IMR-90 (cell line): Measurements from ENCODE around the gene EPN1.

Source experiments
- MAFK ChIP-seq: IDR thresholded peaks from 2 replicates; pipeline ENCODE4 v1.6.1; 2012; ENCODE audit warnings: low read depth, low read length, improper control_type of control experiment
- MAZ ChIP-seq: IDR thresholded peaks from 2 replicates; pipeline ENCODE4 v1.6.1; 2012; ENCODE audit warnings: low read depth, mild to moderate bottlenecking, low read length, improper control_type of control experiment, moderate library complexity, borderline replicate concordance
- POLR2A ChIP-seq: IDR thresholded peaks from 2 replicates; pipeline ENCODE4 v1.6.1; 2012; ENCODE audit warnings: mild to moderate bottlenecking, low read depth, low read length
- RFX5 ChIP-seq: IDR thresholded peaks from 2 replicates; pipeline ENCODE4 v1.8.0; 2012; ENCODE audit warnings: low read depth, mild to moderate bottlenecking, low read length, moderate library complexity
- TF ChIP-seq, protein P1 (sequence below): conservative IDR thresholded peaks from 2 replicates; pipeline ENCODE4 v1.5.1; 2012; ENCODE audit warnings: mild to moderate bottlenecking, low read depth, low read length, improper control_type of control experiment

DNA sequence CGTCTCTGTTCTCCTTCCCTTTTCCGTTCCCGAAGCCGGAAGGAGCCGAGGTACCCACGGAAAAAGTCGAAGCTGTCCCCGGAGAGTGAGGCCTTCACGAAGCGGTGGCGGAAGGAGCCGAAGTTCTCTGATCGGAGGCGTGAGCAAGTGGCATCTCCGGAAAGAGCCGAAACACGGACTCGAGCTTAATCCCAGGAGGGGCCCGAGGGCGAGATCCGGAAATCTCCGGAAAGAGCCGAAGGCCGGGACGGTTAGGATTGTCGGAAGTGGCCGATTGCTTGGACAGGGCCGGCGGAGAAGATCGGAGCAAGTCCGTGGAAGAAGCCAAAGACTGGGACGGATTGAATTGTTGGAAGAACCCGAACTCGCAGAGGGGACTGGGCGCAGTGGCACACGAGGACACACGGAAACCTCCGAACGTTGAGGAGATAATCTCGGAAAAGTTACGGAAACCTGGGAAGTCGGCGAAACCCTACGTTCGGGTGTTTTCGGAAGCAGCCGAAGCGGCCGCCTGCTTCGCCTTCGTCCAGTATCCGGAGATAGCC, 20.6 kb upstream of the EPN1 start:
- TF ChIP-seq MAFK, result no peak
- TF ChIP-seq, protein P1, sequence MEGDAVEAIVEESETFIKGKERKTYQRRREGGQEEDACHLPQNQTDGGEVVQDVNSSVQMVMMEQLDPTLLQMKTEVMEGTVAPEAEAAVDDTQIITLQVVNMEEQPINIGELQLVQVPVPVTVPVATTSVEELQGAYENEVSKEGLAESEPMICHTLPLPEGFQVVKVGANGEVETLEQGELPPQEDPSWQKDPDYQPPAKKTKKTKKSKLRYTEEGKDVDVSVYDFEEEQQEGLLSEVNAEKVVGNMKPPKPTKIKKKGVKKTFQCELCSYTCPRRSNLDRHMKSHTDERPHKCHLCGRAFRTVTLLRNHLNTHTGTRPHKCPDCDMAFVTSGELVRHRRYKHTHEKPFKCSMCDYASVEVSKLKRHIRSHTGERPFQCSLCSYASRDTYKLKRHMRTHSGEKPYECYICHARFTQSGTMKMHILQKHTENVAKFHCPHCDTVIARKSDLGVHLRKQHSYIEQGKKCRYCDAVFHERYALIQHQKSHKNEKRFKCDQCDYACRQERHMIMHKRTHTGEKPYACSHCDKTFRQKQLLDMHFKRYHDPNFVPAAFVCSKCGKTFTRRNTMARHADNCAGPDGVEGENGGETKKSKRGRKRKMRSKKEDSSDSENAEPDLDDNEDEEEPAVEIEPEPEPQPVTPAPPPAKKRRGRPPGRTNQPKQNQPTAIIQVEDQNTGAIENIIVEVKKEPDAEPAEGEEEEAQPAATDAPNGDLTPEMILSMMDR, result no peak
- no peak for TF ChIP-seq MAZ
- TF ChIP-seq POLR2A, result peak; percentile 2; the same call in 1 of the 2 replicates
- no peak for TF ChIP-seq RFX5
